Bronchial epithelial cell (primary cell): Measurements from ENCODE around the gene NCAM1. TPM values are rescaled to one million over a fixed set of nuclear protein-coding genes. Genes with fewer than 3 reads are reported as not detected.
A peak's percentile ranks its signal among the peaks of the same experiment; 100 is the strongest.

Experiments
- DNase-seq: peaks from one replicate; pipeline ENCODE4 v3.0.0-alpha.2; 2010; ENCODE audit warnings: low read depth
- FAIRE-seq: peaks from 2 replicates; lab custom pipeline; 2011; peaks lifted over from hg19 to GRCh38; lab: Jason Lieb, UNC
- H3K27me3 ChIP-seq: 2 replicates; pipeline ENCODE4 v1.5.1; 2011; ENCODE audit warnings: low read length; ENCODE audit not compliant: control insufficient read depth, insufficient read depth
- H3K36me3 ChIP-seq: 2 replicates; pipeline ENCODE4 v1.5.1; 2011; ENCODE audit warnings: low read length; ENCODE audit not compliant: control insufficient read depth, insufficient read depth
- H3K4me3 ChIP-seq: 2 replicates; pipeline ENCODE4 v1.5.1; 2011; ENCODE audit warnings: mild to moderate bottlenecking, low read depth, low read length, control low read depth
- total RNA-seq: library from RNA; depleted of rRNA; stranded (reverse); fragments of >200 nt; gene quantifications from 2 replicates; pipeline ENCODE4 v1.2.1, GENCODE V29; 2014
- TF ChIP-seq, protein P1 (sequence below): IDR thresholded peaks from 2 replicates; pipeline ENCODE4 v1.5.1; 2011; ENCODE audit warnings: mild to moderate bottlenecking, moderate library complexity, low read length, control low read depth, inconsistent platforms; ENCODE audit not compliant: insufficient read depth, severe bottlenecking

The NCAM1 gene
- total RNA-seq, 1 donor from 2014 or later, result under 0.01 TPM

GRCh38 chr11:112931703-112932102, 29.5 kb upstream of the NCAM1 start:
- TF ChIP-seq, protein P1, sequence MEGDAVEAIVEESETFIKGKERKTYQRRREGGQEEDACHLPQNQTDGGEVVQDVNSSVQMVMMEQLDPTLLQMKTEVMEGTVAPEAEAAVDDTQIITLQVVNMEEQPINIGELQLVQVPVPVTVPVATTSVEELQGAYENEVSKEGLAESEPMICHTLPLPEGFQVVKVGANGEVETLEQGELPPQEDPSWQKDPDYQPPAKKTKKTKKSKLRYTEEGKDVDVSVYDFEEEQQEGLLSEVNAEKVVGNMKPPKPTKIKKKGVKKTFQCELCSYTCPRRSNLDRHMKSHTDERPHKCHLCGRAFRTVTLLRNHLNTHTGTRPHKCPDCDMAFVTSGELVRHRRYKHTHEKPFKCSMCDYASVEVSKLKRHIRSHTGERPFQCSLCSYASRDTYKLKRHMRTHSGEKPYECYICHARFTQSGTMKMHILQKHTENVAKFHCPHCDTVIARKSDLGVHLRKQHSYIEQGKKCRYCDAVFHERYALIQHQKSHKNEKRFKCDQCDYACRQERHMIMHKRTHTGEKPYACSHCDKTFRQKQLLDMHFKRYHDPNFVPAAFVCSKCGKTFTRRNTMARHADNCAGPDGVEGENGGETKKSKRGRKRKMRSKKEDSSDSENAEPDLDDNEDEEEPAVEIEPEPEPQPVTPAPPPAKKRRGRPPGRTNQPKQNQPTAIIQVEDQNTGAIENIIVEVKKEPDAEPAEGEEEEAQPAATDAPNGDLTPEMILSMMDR, result no peak
- Histone ChIP-seq H3K27me3 (no peaks in the 10 kb centered on the region), H3K36me3 (no peaks in the 10 kb centered on the region), H3K4me3 (no peak overlapping the region)
- no peak for FAIRE-seq
- no peak for DNase-seq

DNA sequence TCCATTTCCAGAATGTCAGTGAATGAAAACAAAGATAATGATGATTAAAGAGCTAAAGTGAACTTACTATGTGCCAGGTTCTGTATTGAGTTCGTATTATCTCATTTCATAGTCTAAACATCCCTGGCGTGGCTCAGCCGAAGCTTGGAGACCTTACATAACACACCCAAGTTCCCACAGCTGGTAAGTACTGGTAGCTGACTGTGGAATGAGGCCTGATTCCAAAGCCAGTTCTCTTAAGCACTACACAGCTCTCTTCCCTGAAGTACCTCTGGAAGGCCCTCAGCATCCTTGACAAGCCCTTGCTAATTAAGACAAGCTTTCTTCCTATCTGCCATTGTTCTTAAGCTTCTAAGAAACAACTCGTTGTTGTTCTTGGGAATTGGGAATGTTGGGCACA, 28.6 kb upstream of the NCAM1 start:
- Histone ChIP-seq H3K4me3 (no peak overlapping the region), H3K36me3 (no peaks in the 10 kb centered on the region), H3K27me3 (no peaks in the 10 kb centered on the region)
- peak; percentile 52 for FAIRE-seq
- TF ChIP-seq, protein P1, result no peak
- no peak for DNase-seq

DNA sequence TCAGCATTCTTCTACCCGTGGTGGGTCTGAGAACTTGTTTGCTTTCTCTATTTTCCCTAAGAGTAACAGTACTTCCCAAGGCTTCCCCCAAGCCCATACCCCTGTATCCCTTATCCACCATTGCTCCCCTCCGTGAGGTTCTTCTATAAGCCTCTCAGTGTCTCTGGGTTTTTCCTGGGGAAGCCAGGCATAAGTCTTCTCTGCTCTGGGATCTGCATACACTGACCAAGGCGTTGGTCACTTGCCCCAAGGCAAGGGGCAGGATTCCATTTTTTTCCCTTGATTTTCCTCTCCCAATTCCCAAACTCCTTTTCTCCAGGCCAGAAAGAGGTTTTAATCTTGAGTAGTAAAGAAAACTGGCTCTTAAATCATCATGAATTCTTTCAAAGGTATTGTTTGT, 27.2 kb upstream of the NCAM1 start:
- Histone ChIP-seq H3K36me3 (no peaks in the 10 kb centered on the region), H3K27me3 (no peaks in the 10 kb centered on the region), H3K4me3 (no peak overlapping the region)
- TF ChIP-seq, protein P1, result no peak
- no peak for DNase-seq
- no peak for FAIRE-seq

DNA sequence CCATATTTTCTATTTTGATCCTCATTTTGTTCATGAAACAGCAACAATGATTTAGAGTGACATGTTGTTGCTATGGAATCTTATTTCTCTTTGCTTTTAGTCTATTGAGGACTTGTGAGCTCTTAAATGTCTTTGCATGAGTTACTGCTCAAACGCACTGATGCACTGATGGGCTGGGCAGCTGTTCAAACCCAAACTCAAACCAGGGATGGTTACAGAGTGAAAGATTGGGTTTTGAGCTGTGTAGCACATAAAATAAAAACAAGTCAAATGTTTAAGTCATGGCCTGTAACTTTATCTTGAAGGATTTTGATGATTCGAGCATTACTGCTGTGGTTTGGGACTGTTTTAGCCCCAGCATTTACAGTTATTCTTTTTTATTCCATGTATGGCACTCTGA, 20.1 kb upstream of the NCAM1 start:
- TF ChIP-seq, protein P1, result no peak
- no peak for FAIRE-seq
- Histone ChIP-seq H3K27me3 (no peaks in the 10 kb centered on the region), H3K4me3 (no peak overlapping the region), H3K36me3 (no peaks in the 10 kb centered on the region)
- DNase-seq, result no peak

GRCh38 chr11:112942966-112943643, 18.1 kb upstream of the NCAM1 start:
- Histone ChIP-seq H3K36me3 (no peaks in the 10 kb centered on the region), H3K4me3 (no peak overlapping the region), H3K27me3 (no peaks in the 10 kb centered on the region)
- no peak for FAIRE-seq
- TF ChIP-seq, protein P1, result no peak
- DNase-seq, result no peak

DNA sequence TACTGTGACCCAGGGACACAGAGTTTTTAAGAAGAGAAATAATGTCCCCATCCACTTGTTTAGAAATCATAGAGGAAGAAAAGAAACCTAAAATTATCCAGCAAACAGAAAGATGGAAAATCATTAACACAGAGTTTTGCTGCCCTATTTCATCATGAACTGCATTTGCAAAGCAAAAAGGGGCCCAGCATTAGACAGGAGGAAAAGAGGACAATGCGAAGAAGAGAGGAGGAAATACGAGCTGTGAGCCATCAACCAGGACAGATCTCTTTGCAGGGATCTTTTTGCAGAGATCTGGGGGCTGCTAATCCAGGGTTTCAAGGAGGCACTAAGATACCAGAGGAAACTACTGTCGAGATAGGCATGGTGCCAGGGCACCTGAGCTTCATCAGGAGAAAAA, 14.4 kb upstream of the NCAM1 start:
- no peak for FAIRE-seq
- H3K4me3 ChIP-seq, result no peak overlapping the region
- no peak for DNase-seq
- TF ChIP-seq, protein P1, result no peak
- H3K27me3 ChIP-seq, result no peaks in the 10 kb centered on the region
- H3K36me3 ChIP-seq, result no peaks in the 10 kb centered on the region
